ENCODE results near the gene PITX3. TPM values are rescaled to one million over a fixed set of nuclear protein-coding genes. Genes with fewer than 3 reads are reported as not detected.
"Not testable (repeated sequence)": the region's sequence is repeated elsewhere in the genome, so short reads cannot be mapped to it uniquely, and the experiment has no call there.

PITX3 gene
- polyA plus RNA-seq, 3 donors: not detected

- H3K4me3 ChIP-seq (replicated peaks in 1 of 3; ENCODE audit: low read depth in 2 of 3, low read length in 3 of 3): no peak overlapping the region
- TF ChIP-seq CTCF (IDR thresholded peaks at IDR 0.05): no peak
Measured at GRCh38 chr10:102195296-102195870, 45.9 kb downstream of the PITX3 start.

GRCh38 chr10:102191956-102192355 is 49.4 kb downstream of the PITX3 start:
- Histone ChIP-seq H3K27me3 (ENCODE audit: control insufficient read depth in 2 of 2, insufficient read depth in 2 of 2, low read length in 2 of 2) (no peaks in the 10 kb centered on the region), H4K20me1 (ENCODE audit: insufficient read depth, low read length) (no peaks in the 10 kb centered on the region), H2AFZ (ENCODE audit: insufficient read depth, low read depth, low read length, poor library complexity, severe bottlenecking) (no peak overlapping the region), H3K4me1 (ENCODE audit: control insufficient read depth in 1 of 2, insufficient read depth in 2 of 2, low read length in 2 of 2) (peaks cover 2 to 11% of the 10 kb centered on the region in 2 donors), H3K27ac (ENCODE audit: low read depth in 1 of 2, low read length in 2 of 2) (no peak overlapping the region), H3K9ac (ENCODE audit: insufficient read depth, low read length, poor library complexity, severe bottlenecking) (no peak overlapping the region), H3K4me3 (replicated peaks in 1 of 3; ENCODE audit: low read depth in 2 of 3, low read length in 3 of 3) (no peak overlapping the region), H3K9me3 (replicated peaks in 1 of 2; ENCODE audit: control insufficient read depth in 1 of 2, insufficient read depth in 1 of 2, low read length in 2 of 2) (peaks cover 12 to 25% of the 10 kb centered on the region in 2 donors), H3K4me2 (replicated peaks; ENCODE audit: extremely low read depth, low read length, poor library complexity, severe bottlenecking) (no peak overlapping the region), H3K79me2 (ENCODE audit: insufficient read depth, low read length) (no peaks in the 10 kb centered on the region), H3K36me3 (replicated peaks in 1 of 2; ENCODE audit: control insufficient read depth in 1 of 2, insufficient read depth in 2 of 2, low read length in 2 of 2) (no peaks in the 10 kb centered on the region)
- Mint-ChIP-seq H3K36me3 (no peaks in the 10 kb centered on the region), H3K9me3 (peaks cover 13 to 26% (median 22%) of the 10 kb centered on the region in 7 donors), H3K4me1 (peaks cover 11% of the 10 kb centered on the region), H3K4me3 (no peak overlapping the region), H3K27me3 (ENCODE audit: low read depth in 3 of 3) (peaks cover 0 to 6% (median 2%) of the 10 kb centered on the region in 3 donors), H3K27ac (no peak overlapping the region)
- intact Hi-C loops (cut with micrococcal nuclease): no loop called here
- no peak for DNase-seq
- WGBS (ENCODE audit: insufficient coverage): 94% methylated on average over 3 of the region's 7 CpGs
- no peak for TF ChIP-seq CTCF (IDR thresholded peaks at IDR 0.05)

More at GRCh38 chr10:102195296-102195870, 45.9 kb downstream of the PITX3 start:
- Histone ChIP-seq H3K79me2 (ENCODE audit: insufficient read depth, low read length) (no peaks in the 10 kb centered on the region), H3K9ac (ENCODE audit: insufficient read depth, low read length, poor library complexity, severe bottlenecking) (no peak overlapping the region), H3K36me3 (replicated peaks in 1 of 2; ENCODE audit: control insufficient read depth in 1 of 2, insufficient read depth in 2 of 2, low read length in 2 of 2) (no peaks in the 10 kb centered on the region), H3K4me2 (replicated peaks; ENCODE audit: extremely low read depth, low read length, poor library complexity, severe bottlenecking) (no peak overlapping the region), H3K9me3 (replicated peaks in 1 of 2; ENCODE audit: control insufficient read depth in 1 of 2, insufficient read depth in 1 of 2, low read length in 2 of 2) (peaks cover 12 to 23% of the 10 kb centered on the region in 2 donors), H4K20me1 (ENCODE audit: insufficient read depth, low read length) (no peaks in the 10 kb centered on the region), H2AFZ (ENCODE audit: insufficient read depth, low read depth, low read length, poor library complexity, severe bottlenecking) (no peak overlapping the region), H3K27ac (ENCODE audit: low read depth in 1 of 2, low read length in 2 of 2) (no peak overlapping the region), H3K4me1 (ENCODE audit: control insufficient read depth in 1 of 2, insufficient read depth in 2 of 2, low read length in 2 of 2) (no peaks in the 10 kb centered on the region), H3K27me3 (ENCODE audit: control insufficient read depth in 2 of 2, insufficient read depth in 2 of 2, low read length in 2 of 2) (no peaks in the 10 kb centered on the region)
- intact Hi-C loops (cut with micrococcal nuclease): no loop called here
- H3K36me3 Mint-ChIP-seq: no peaks in the 10 kb centered on the region
- H3K4me3 Mint-ChIP-seq: no peak overlapping the region
- peak in 2 of 3 donors; percentile 16 to 33 for DNase-seq
- WGBS (ENCODE audit: insufficient coverage): 86% methylated on average over 2 of the region's 6 CpGs
- H3K27ac Mint-ChIP-seq: no peak overlapping the region
- peaks cover 13 to 23% (median 20%) of the 10 kb centered on the region in 7 donors for H3K9me3 Mint-ChIP-seq
- peaks cover 2% of the 10 kb centered on the region for H3K4me1 Mint-ChIP-seq
- H3K27me3 Mint-ChIP-seq (ENCODE audit: low read depth in 3 of 3): peaks cover 2 to 6% (median 2%) of the 10 kb centered on the region in 3 donors

GRCh38 chr10:102188941-102189898 is 52.1 kb downstream of the PITX3 start:
- H3K36me3 Mint-ChIP-seq; H3K79me2 ChIP-seq (ENCODE audit: insufficient read depth, low read length); H3K27me3 Mint-ChIP-seq (ENCODE audit: low read depth in 3 of 3); H4K20me1 ChIP-seq (ENCODE audit: insufficient read depth, low read length); H3K36me3 ChIP-seq (replicated peaks in 1 of 2; ENCODE audit: control insufficient read depth in 1 of 2, insufficient read depth in 2 of 2, low read length in 2 of 2); H3K9ac ChIP-seq (ENCODE audit: insufficient read depth, low read length, poor library complexity, severe bottlenecking); intact Hi-C loops (cut with micrococcal nuclease); H3K27me3 ChIP-seq (ENCODE audit: control insufficient read depth in 2 of 2, insufficient read depth in 2 of 2, low read length in 2 of 2): not testable (repeated sequence)
- 81% methylated on average over 4 of the region's 7 CpGs for WGBS (ENCODE audit: insufficient coverage)
- peaks cover 16% of the 10 kb centered on the region for H3K4me1 Mint-ChIP-seq
- DNase-seq: peak in 1 of 3 donors; percentile 11
- H2AFZ ChIP-seq (ENCODE audit: insufficient read depth, low read depth, low read length, poor library complexity, severe bottlenecking): peak overlapping the region; percentile 31
- H3K4me2 ChIP-seq (replicated peaks; ENCODE audit: extremely low read depth, low read length, poor library complexity, severe bottlenecking): peak overlapping the region; percentile 15
- peak overlapping the region in 1 of 3 experiments; percentile 40 for H3K4me3 ChIP-seq (replicated peaks in 1 of 3; ENCODE audit: low read depth in 2 of 3, low read length in 3 of 3)
- peaks cover 2 to 11% of the 10 kb centered on the region in 2 donors for H3K4me1 ChIP-seq (ENCODE audit: control insufficient read depth in 1 of 2, insufficient read depth in 2 of 2, low read length in 2 of 2)
- H3K27ac Mint-ChIP-seq: peak overlapping the region in 2 of 7 donors; percentile 3 to 46
- H3K9me3 ChIP-seq (replicated peaks in 1 of 2; ENCODE audit: control insufficient read depth in 1 of 2, insufficient read depth in 1 of 2, low read length in 2 of 2): peaks cover 12 to 28% of the 10 kb centered on the region in 2 donors
- peaks cover 19 to 29% (median 26%) of the 10 kb centered on the region in 7 donors for H3K9me3 Mint-ChIP-seq
- H3K4me3 Mint-ChIP-seq: peak overlapping the region; percentile 37 to 44
- H3K27ac ChIP-seq (ENCODE audit: low read depth in 1 of 2, low read length in 2 of 2): peak overlapping the region in 1 of 2 donors; percentile 17

All from CD14-positive monocyte (primary cell).